SU-DHL-6 (cell line): ENCODE measurements around the gene PDZD7.

Experiments used
- H2AFZ ChIP-seq: fragments of 200-600 bp; sonication (generic); 2 replicates; pipeline ENCODE4 v1.6.1; 2014; ENCODE audit warnings: low read depth, mild to moderate bottlenecking, moderate library complexity, mixed read lengths, antibody characterized with exemption, low read length; ENCODE audit not compliant: severe bottlenecking
- H3F3A ChIP-seq: fragments of 200-600 bp; shearing (Covaris generic); 2 replicates; pipeline ENCODE4 v1.6.0; 2016; ENCODE audit warnings: antibody characterized with exemption, mild to moderate bottlenecking; ENCODE audit not compliant: insufficient read depth
- H3K27ac ChIP-seq: fragments of 200-600 bp; sonication (generic); 2 replicates; pipeline ENCODE4 v1.5.1; 2016; ENCODE audit warnings: low read depth, mild to moderate bottlenecking, low read length, moderate library complexity, mixed read lengths
- H3K27me3 ChIP-seq: fragments of 200-600 bp; sonication (generic), shearing (Covaris generic); 2 replicates; pipeline ENCODE4 v1.6.0; 2014; ENCODE audit warnings: mild to moderate bottlenecking, low read length
- H3K36me3 ChIP-seq: fragments of 200-600 bp; sonication (generic); 2 replicates; pipeline ENCODE4 v1.6.1; 2014; ENCODE audit warnings: mild to moderate bottlenecking, low read length, mixed read lengths
- H3K4me2 ChIP-seq: fragments of 300-600, 200-600 bp; shearing (Covaris generic), sonication (generic); 2 replicates; pipeline ENCODE4 v1.6.0; 2014; ENCODE audit warnings: low read length, low read depth, mild to moderate bottlenecking; ENCODE audit not compliant: poor library complexity, severe bottlenecking
- H3K4me3 ChIP-seq: fragments of 200-600 bp; sonication (generic); 2 replicates; pipeline ENCODE4 v1.5.1; 2014; ENCODE audit warnings: antibody characterized with exemption, low read length, mild to moderate bottlenecking, mixed read lengths; ENCODE audit not compliant: insufficient read depth, poor library complexity, severe bottlenecking
- H3K79me2 ChIP-seq: fragments of 200-600 bp; sonication (generic); 2 replicates; pipeline ENCODE4 v1.6.1; 2014; ENCODE audit warnings: mild to moderate bottlenecking, low read length, moderate library complexity; ENCODE audit not compliant: insufficient read depth
- H3K9ac ChIP-seq: fragments of 200-600 bp; sonication (generic); 2 replicates; pipeline ENCODE4 v1.7.0; 2014; ENCODE audit warnings: mild to moderate bottlenecking, low read length
- H3K9me2 ChIP-seq: fragments of 200-600 bp; sonication (generic); replicated peaks from 2 replicates; pipeline ENCODE4 v1.6.1; 2014; ENCODE audit warnings: low read length; ENCODE audit not compliant: insufficient read depth
- H3K9me3 ChIP-seq: fragments of 200-600 bp; sonication (generic); 2 replicates; pipeline ENCODE4 v1.6.1; 2014; ENCODE audit warnings: low read length, mixed read lengths; ENCODE audit not compliant: insufficient read depth
- H4K20me1 ChIP-seq: fragments of 200-600 bp; sonication (generic); 2 replicates; pipeline ENCODE4 v1.6.1; 2014; ENCODE audit warnings: low read depth, mild to moderate bottlenecking, antibody characterized with exemption, low read length, moderate library complexity, mixed read lengths
- EZH2phosphoT487 ChIP-seq: fragments of 200-600 bp; sonication (generic), shearing (Covaris generic); conservative IDR thresholded peaks from 2 replicates; pipeline ENCODE4 v1.6.1; 2018; ENCODE audit warnings: mild to moderate bottlenecking, antibody characterized with exemption, low read length, moderate library complexity, mixed read lengths
- TF ChIP-seq, protein P1 (sequence below): fragments of 200-600 bp; sonication (generic); IDR thresholded peaks from one replicate; pipeline ENCODE4 v1.5.1; 2017; ENCODE audit warnings: antibody characterized with exemption, mild to moderate bottlenecking, low read length, moderate library complexity; ENCODE audit not compliant: insufficient read depth, poor library complexity, severe bottlenecking

Gene PDZD7

DNA sequence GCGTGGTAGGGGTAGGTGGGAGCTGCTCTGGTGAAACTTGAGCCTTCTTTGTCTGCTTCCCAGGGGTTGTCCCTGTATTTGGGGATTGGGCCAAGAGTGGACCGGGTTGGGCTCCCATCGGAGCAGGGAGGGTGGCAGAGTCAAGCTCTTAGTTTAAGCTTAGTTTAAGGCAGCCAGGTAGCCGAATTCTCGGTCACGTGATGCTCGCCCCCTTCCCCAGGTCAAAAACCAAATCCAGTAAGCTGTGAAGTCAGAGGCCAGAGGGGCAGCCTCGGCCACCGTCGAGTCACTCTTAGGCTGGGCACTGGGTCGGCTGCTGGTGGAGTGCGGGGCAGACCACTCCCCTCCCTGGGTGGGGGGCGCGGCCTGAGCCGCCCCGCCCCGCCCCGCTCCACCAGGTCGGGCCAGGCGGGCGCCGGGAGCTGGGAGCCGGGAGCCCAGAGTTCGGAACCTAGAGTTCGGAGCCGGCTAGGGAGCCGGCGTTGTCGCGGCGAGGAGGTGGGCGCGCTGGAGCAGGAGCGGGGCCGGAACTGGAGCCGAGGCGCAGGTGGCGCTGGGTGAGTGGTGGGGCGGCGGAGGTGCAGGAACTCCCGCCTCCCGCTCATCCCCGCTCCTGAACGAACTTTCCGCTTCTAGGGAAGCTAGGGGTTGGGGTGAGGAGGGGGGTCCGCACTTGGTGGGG lies 34.1 kb downstream of the PDZD7 start:
- no peaks in the 10 kb centered on the region for H3K36me3 ChIP-seq
- no peaks in the 10 kb centered on the region for H4K20me1 ChIP-seq
- H3K4me2 ChIP-seq, result peak overlapping the region; percentile 86
- no peaks in the 10 kb centered on the region for H3K27me3 ChIP-seq
- H3K27ac ChIP-seq, result peak overlapping the region; percentile 75
- H3F3A ChIP-seq, result peaks cover 40% of the 10 kb centered on the region
- peak overlapping the region; percentile 87 for H2AFZ ChIP-seq
- no peaks in the 10 kb centered on the region for H3K9me3 ChIP-seq
- peak overlapping the region; percentile 71 for H3K9ac ChIP-seq
- peak overlapping the region; percentile 79 for H3K4me3 ChIP-seq
- no peak for TF ChIP-seq EZH2phosphoT487
- TF ChIP-seq, protein P1, sequence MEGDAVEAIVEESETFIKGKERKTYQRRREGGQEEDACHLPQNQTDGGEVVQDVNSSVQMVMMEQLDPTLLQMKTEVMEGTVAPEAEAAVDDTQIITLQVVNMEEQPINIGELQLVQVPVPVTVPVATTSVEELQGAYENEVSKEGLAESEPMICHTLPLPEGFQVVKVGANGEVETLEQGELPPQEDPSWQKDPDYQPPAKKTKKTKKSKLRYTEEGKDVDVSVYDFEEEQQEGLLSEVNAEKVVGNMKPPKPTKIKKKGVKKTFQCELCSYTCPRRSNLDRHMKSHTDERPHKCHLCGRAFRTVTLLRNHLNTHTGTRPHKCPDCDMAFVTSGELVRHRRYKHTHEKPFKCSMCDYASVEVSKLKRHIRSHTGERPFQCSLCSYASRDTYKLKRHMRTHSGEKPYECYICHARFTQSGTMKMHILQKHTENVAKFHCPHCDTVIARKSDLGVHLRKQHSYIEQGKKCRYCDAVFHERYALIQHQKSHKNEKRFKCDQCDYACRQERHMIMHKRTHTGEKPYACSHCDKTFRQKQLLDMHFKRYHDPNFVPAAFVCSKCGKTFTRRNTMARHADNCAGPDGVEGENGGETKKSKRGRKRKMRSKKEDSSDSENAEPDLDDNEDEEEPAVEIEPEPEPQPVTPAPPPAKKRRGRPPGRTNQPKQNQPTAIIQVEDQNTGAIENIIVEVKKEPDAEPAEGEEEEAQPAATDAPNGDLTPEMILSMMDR, result no peak
- H3K9me2 ChIP-seq, result no peaks in the 10 kb centered on the region
- no peaks in the 10 kb centered on the region for H3K79me2 ChIP-seq

DNA sequence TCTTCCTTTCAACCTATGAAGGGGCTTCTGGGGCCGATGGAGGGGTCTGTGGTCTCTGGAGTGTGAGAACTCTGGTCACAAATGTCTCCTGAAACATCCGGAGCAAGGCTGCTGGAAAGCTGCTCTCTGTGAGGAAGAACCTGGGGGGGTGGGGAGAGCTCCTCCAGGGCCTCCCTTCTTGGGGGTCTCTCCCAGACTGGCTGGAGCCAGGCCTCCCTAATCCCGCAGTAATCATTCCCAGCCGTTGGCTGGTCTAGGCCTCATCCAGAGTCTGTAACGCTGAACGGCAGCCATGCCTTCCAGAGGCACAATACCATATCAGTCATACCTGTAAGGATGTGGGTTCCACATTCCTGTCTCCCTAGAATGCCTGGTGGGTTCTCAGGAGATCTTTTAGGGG lies 35.7 kb downstream of the PDZD7 start:
- Histone ChIP-seq H3K9ac (no peak overlapping the region), H3K4me2 (no peak overlapping the region), H3F3A (peaks cover 40% of the 10 kb centered on the region), H3K4me3 (no peak overlapping the region), H3K27me3 (no peaks in the 10 kb centered on the region), H3K27ac (no peak overlapping the region), H3K9me3 (no peaks in the 10 kb centered on the region), H4K20me1 (no peaks in the 10 kb centered on the region), H3K36me3 (no peaks in the 10 kb centered on the region), H3K9me2 (no peaks in the 10 kb centered on the region), H2AFZ (no peak overlapping the region), H3K79me2 (peaks cover 4% of the 10 kb centered on the region)
- no peak for TF ChIP-seq EZH2phosphoT487
- TF ChIP-seq, protein P1, result no peak

DNA sequence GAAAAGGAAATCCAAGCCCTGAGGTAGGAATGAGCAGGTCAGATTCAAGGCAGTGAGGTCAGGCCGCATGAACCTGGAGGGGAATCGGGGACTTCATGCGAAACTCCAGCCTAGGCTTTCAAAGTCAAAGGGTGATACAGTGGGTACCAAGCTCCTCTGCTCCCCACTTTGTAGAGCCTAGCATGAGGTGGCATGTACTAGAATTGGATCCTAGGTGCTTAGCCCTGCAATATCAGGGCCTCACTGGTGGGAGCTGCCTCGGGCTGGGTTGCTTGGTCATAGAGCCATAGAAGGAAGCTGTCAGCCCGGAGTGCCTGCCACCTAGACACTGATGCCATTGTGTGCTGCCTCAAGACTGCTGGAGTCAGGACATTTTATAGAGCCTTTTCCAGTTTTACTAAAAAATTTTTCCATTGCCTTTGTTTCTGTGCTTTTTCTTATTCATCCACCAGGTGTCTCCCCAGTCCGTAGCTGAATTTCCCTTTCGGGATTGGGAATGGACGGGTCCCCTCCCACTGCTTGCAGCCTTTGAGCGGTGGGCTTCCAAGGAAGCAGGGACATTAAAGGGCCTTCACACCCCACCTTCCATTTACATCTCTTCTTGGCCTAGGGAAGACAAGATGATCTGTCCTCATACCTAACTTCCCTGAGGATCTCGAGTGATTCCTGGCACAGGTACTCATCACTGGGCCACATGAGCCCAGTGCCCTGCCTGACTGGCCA lies 36.8 kb downstream of the PDZD7 start:
- Histone ChIP-seq H3K79me2 (peaks cover 15% of the 10 kb centered on the region), H3K9ac (no peak overlapping the region), H3K27me3 (no peaks in the 10 kb centered on the region), H2AFZ (no peak overlapping the region), H3K27ac (no peak overlapping the region), H3K4me3 (no peak overlapping the region), H4K20me1 (no peaks in the 10 kb centered on the region), H3K9me3 (no peaks in the 10 kb centered on the region), H3F3A (peaks cover 40% of the 10 kb centered on the region), H3K36me3 (no peaks in the 10 kb centered on the region), H3K4me2 (no peak overlapping the region), H3K9me2 (no peaks in the 10 kb centered on the region)
- TF ChIP-seq, protein P1, result peak; percentile 16
- TF ChIP-seq EZH2phosphoT487, result no peak
